ENCODE results near the gene TBC1D26. TPM values are rescaled to one million over a fixed set of nuclear protein-coding genes. Genes with fewer than 3 reads are reported as not detected.
"Not testable (repeated sequence)": the region's sequence is repeated elsewhere in the genome, so short reads cannot be mapped to it uniquely, and the experiment has no call there.

Gene TBC1D26
- polyA plus RNA-seq, 2 of the 4 experiments (the other 2 are of a cell fraction), result 0.08 to 0.16 TPM

- CTCF ChIA-PET, result interaction anchor here (0.6 kb wide), 1 partner anchor 259 kb away, joined by 4 read pairs; no protein-coding TSS in a partner anchor
- POLR2A ChIA-PET, result no interaction called here
- TF ChIP-seq BCL3 (IDR thresholded peaks at IDR 0.05) (no peak), CEBPB (IDR thresholded peaks at IDR 0.05) (no peak), CTCF (IDR thresholded peaks at IDR 0.05) (no peak), NR3C1 (IDR thresholded peaks at IDR 0.05) (no peak), EHMT2 (IDR thresholded peaks at IDR 0.05; ENCODE audit: low read depth) (no peak), NFE2L2 (conservative IDR thresholded peaks at IDR 0.05; ENCODE audit: low read length) (no peak), KDM5A (IDR thresholded peaks at IDR 0.05) (no peak), HOXB13 (CRISPR knock-in tag; IDR thresholded peaks at IDR 0.05; ENCODE audit: low read depth) (no peak), HEYL (CRISPR knock-in tag; IDR thresholded peaks at IDR 0.05) (no peak), RCOR1 (IDR thresholded peaks at IDR 0.05; ENCODE audit: low read depth, low read length) (no peak), RARB (CRISPR knock-in tag; IDR thresholded peaks at IDR 0.05) (no peak), HOXB5 (CRISPR knock-in tag; IDR thresholded peaks at IDR 0.05) (no peak), USF2 (IDR thresholded peaks at IDR 0.05) (no peak), POLR2AphosphoS2 (conservative IDR thresholded peaks at IDR 0.05; ENCODE audit: low read length) (no peak), ESRRA (IDR thresholded peaks at IDR 0.05; ENCODE audit: borderline replicate concordance, low read length) (no peak), CBX2 (IDR thresholded peaks at IDR 0.05; ENCODE audit: borderline replicate concordance, low read depth) (no peak), JUN (IDR thresholded peaks at IDR 0.05) (no peak)
- H3K27ac ChIP-seq, result no peak overlapping the region
- H3K4me3 ChIP-seq, result no peak overlapping the region
- H3K4me2 ChIP-seq, result no peak overlapping the region
- ATAC-seq (no peak), DNase-seq (ENCODE audit: low read depth in 1 of 2, low spot score in 1 of 2) (no peak), FAIRE-seq (no peak)
- WGBS (ENCODE audit: missing lambda C conversion rate), result 70% methylated on average over 10 of the region's 10 CpGs
- no peaks in the 10 kb centered on the region for H3K4me1 ChIP-seq
- H3K9me3 ChIP-seq, result no peaks in the 10 kb centered on the region
Observed at GRCh38 chr17:15738066-15738465, 6.0 kb downstream of the TBC1D26 start.

GRCh38 chr17:15739259-15739658 lies 7.2 kb downstream of the TBC1D26 start:
- CTCF ChIA-PET; H3K4me2 ChIP-seq; ATAC-seq; H3K4me3 ChIP-seq; POLR2A ChIA-PET; H3K9me3 ChIP-seq; DNase-seq (ENCODE audit: low read depth in 1 of 2, low spot score in 1 of 2); FAIRE-seq; H3K27ac ChIP-seq; H3K4me1 ChIP-seq: not testable (repeated sequence)
- WGBS (ENCODE audit: missing lambda C conversion rate), result 68% methylated on average over 11 of the region's 11 CpGs

GRCh38 chr17:15740041-15740440 lies 8.0 kb downstream of the TBC1D26 start:
- peak; percentile 18 for FAIRE-seq
- H3K27ac ChIP-seq; H3K4me1 ChIP-seq; POLR2A ChIA-PET; CTCF ChIA-PET; H3K9me3 ChIP-seq; H3K4me3 ChIP-seq; DNase-seq (ENCODE audit: low read depth in 1 of 2, low spot score in 1 of 2); H3K4me2 ChIP-seq: not testable (repeated sequence)
- ATAC-seq, result peak in 1 of 2 experiments; percentile 57; a peak in 3 of 6 replicates
- WGBS (ENCODE audit: missing lambda C conversion rate), result 35% methylated on average over 8 of the region's 8 CpGs

GRCh38 chr17:15740570-15741120 lies 8.6 kb downstream of the TBC1D26 start:
- POLR2A ChIA-PET, result no interaction called here
- no peak overlapping the region for H3K4me3 ChIP-seq
- no peak overlapping the region for H3K4me2 ChIP-seq
- ATAC-seq, result no peak
- CTCF ChIA-PET, result no interaction called here
- H3K9me3 ChIP-seq, result no peaks in the 10 kb centered on the region
- WGBS (ENCODE audit: missing lambda C conversion rate), result 79% methylated on average over 3 of the region's 7 CpGs
- no peak for DNase-seq (ENCODE audit: low read depth in 1 of 2, low spot score in 1 of 2)
- H3K4me1 ChIP-seq, result no peaks in the 10 kb centered on the region
- no peak for FAIRE-seq
- H3K27ac ChIP-seq, result no peak overlapping the region
- TF ChIP-seq BHLHE40 (IDR thresholded peaks at IDR 0.05; ENCODE audit: low read depth, low read length), result no peak
- no peak for TF ChIP-seq ATOH8 (CRISPR knock-in tag; IDR thresholded peaks at IDR 0.05; ENCODE audit: low read depth)
- TF ChIP-seq KDM1A (IDR thresholded peaks at IDR 0.05; ENCODE audit: low read depth), result no peak
- TF ChIP-seq HMGXB4 (CRISPR knock-in tag; IDR thresholded peaks at IDR 0.05; ENCODE audit: borderline replicate concordance), result no peak
- no peak for TF ChIP-seq FOSL2 (IDR thresholded peaks at IDR 0.05)
- TF ChIP-seq FOSL2 (CRISPR knock-in tag; IDR thresholded peaks at IDR 0.05), result no peak
- TF ChIP-seq CEBPB (IDR thresholded peaks at IDR 0.05), result no peak
- no peak for TF ChIP-seq ESRRA (IDR thresholded peaks at IDR 0.05; ENCODE audit: borderline replicate concordance, low read length)
- no peak for TF ChIP-seq HOXB5 (CRISPR knock-in tag; IDR thresholded peaks at IDR 0.05)
- no peak for TF ChIP-seq SREBF2 (IDR thresholded peaks at IDR 0.05)

Measured in A549 (cell line).